ENCODE results near the gene TEKT2. TPM values are rescaled to one million over a fixed set of nuclear protein-coding genes. Genes with fewer than 3 reads are reported as not detected.

The TEKT2 gene
- total RNA-seq, 1 donor from 2014 or later: 0.25 TPM

- TF ChIP-seq CTCF (IDR thresholded peaks at IDR 0.05; ENCODE audit: insufficient read depth, low read length, poor library complexity, severe bottlenecking): no peak
- H3K36me3 ChIP-seq (ENCODE audit: control insufficient read depth, insufficient read depth, low read length): no peaks in the 10 kb centered on the region
Observed at GRCh38 chr1:36076979-36077573, 6.8 kb upstream of the TEKT2 start.

GRCh38 chr1:36080236-36080635 lies 3.7 kb upstream of the TEKT2 start:
- DNase-seq (ENCODE audit: low read depth): no peak
- H3K27me3 ChIP-seq (ENCODE audit: control insufficient read depth, insufficient read depth, low read length): no peaks in the 10 kb centered on the region
- H3K4me3 ChIP-seq (ENCODE audit: low read depth, low read length): no peak overlapping the region
- TF ChIP-seq CTCF (IDR thresholded peaks at IDR 0.05; ENCODE audit: insufficient read depth, low read length, poor library complexity, severe bottlenecking): no peak
- H3K36me3 ChIP-seq (ENCODE audit: control insufficient read depth, insufficient read depth, low read length): no peaks in the 10 kb centered on the region

More at GRCh38 chr1:36076979-36077573, 6.8 kb upstream of the TEKT2 start:
- DNase-seq (ENCODE audit: low read depth): no peak
- no peak overlapping the region for H3K4me3 ChIP-seq (ENCODE audit: low read depth, low read length)
- H3K27me3 ChIP-seq (ENCODE audit: control insufficient read depth, insufficient read depth, low read length): no peaks in the 10 kb centered on the region

- DNase-seq (ENCODE audit: low read depth): no peak
- Histone ChIP-seq H3K36me3 (ENCODE audit: control insufficient read depth, insufficient read depth, low read length) (no peaks in the 10 kb centered on the region), H3K27me3 (ENCODE audit: control insufficient read depth, insufficient read depth, low read length) (no peaks in the 10 kb centered on the region), H3K4me3 (ENCODE audit: low read depth, low read length) (no peak overlapping the region)
- TF ChIP-seq CTCF (IDR thresholded peaks at IDR 0.05; ENCODE audit: insufficient read depth, low read length, poor library complexity, severe bottlenecking): no peak
Observed at GRCh38 chr1:36080801-36081200, 3.1 kb upstream of the TEKT2 start.

GRCh38 chr1:36081926-36082485 lies 1.9 kb upstream of the TEKT2 start:
- no peak for DNase-seq (ENCODE audit: low read depth)
- TF ChIP-seq CTCF (IDR thresholded peaks at IDR 0.05; ENCODE audit: insufficient read depth, low read length, poor library complexity, severe bottlenecking): no peak
- no peak overlapping the region for H3K4me3 ChIP-seq (ENCODE audit: low read depth, low read length)
- no peaks in the 10 kb centered on the region for H3K27me3 ChIP-seq (ENCODE audit: control insufficient read depth, insufficient read depth, low read length)
- H3K36me3 ChIP-seq (ENCODE audit: control insufficient read depth, insufficient read depth, low read length): no peaks in the 10 kb centered on the region

GRCh38 chr1:36083219-36083618 lies 675 bp upstream of the TEKT2 start:
- TF ChIP-seq CTCF (IDR thresholded peaks at IDR 0.05; ENCODE audit: insufficient read depth, low read length, poor library complexity, severe bottlenecking): no peak
- DNase-seq (ENCODE audit: low read depth): no peak
- Histone ChIP-seq H3K36me3 (ENCODE audit: control insufficient read depth, insufficient read depth, low read length) (no peaks in the 10 kb centered on the region), H3K4me3 (ENCODE audit: low read depth, low read length) (no peak overlapping the region), H3K27me3 (ENCODE audit: control insufficient read depth, insufficient read depth, low read length) (no peaks in the 10 kb centered on the region)

Data from kidney epithelial cell (primary cell).